Stimulated activated CD8-positive, alpha-beta memory T cell treated with anti-CD3 and anti-CD28 coated beads, Interleukin-7, amount 100 ng/mL, for 24 hours (primary cell): Measurements from ENCODE around the gene PREX1.

Source experiments
- DNase-seq: peaks from one replicate; pipeline ENCODE4 v3.0.0-alpha.2; 2020; ENCODE audit warnings: low read depth

Gene PREX1

GRCh38 chr20:48619126-48620101 lies 208.4 kb downstream of the PREX1 start:
- DNase-seq: no peak

- DNase-seq: no peak
These were observed 209.2 kb downstream of the PREX1 start for GRCh38 chr20:48618631-48619030.

- DNase-seq: no peak
These were observed 209.7 kb downstream of the PREX1 start for GRCh38 chr20:48618052-48618451.

GRCh38 chr20:48617481-48617880 lies 210.3 kb downstream of the PREX1 start:
- no peak for DNase-seq

GRCh38 chr20:48616481-48616880 lies 211.3 kb downstream of the PREX1 start:
- no peak for DNase-seq

- DNase-seq: no peak
These were observed 211.9 kb downstream of the PREX1 start for GRCh38 chr20:48615871-48616270.

GRCh38 chr20:48614593-48615274 lies 213.1 kb downstream of the PREX1 start:
- no peak for DNase-seq

GRCh38 chr20:48613926-48614325 lies 213.9 kb downstream of the PREX1 start:
- DNase-seq: no peak

GRCh38 chr20:48612335-48612734 lies 215.5 kb downstream of the PREX1 start:
- DNase-seq: no peak

GRCh38 chr20:48610996-48611395 lies 216.8 kb downstream of the PREX1 start:
- DNase-seq: no peak

- no peak for DNase-seq
These were observed 218.3 kb downstream of the PREX1 start for GRCh38 chr20:48609491-48609978.

GRCh38 chr20:48608756-48609155 lies 219.0 kb downstream of the PREX1 start:
- DNase-seq: no peak

GRCh38 chr20:48607544-48607865 lies 220.3 kb downstream of the PREX1 start:
- DNase-seq: no peak

GRCh38 chr20:48606841-48607543 lies 220.8 kb downstream of the PREX1 start:
- DNase-seq: no peak

- no peak for DNase-seq
These were observed 221.5 kb downstream of the PREX1 start for GRCh38 chr20:48606172-48606840.

- no peak for DNase-seq
These were observed 222.2 kb downstream of the PREX1 start for GRCh38 chr20:48605364-48606171.

GRCh38 chr20:48604936-48605335 lies 222.9 kb downstream of the PREX1 start:
- DNase-seq: no peak

GRCh38 chr20:48604426-48604825 lies 223.4 kb downstream of the PREX1 start:
- no peak for DNase-seq

- no peak for DNase-seq
These were observed 223.9 kb downstream of the PREX1 start for GRCh38 chr20:48603819-48604405.

GRCh38 chr20:48603116-48603818 lies 224.5 kb downstream of the PREX1 start:
- no peak for DNase-seq
